ENCODE results near the gene ARHGDIG.
"Not testable (repeated sequence)": the region's sequence is repeated elsewhere in the genome, so short reads cannot be mapped to it uniquely, and the experiment has no call there.

The ARHGDIG gene

GRCh38 chr16:265002-265529 is 15.3 kb upstream of the ARHGDIG start:
- no peak overlapping the region for H3K4me3 ChIP-seq (replicated peaks; ENCODE audit: insufficient read depth, low read length)
- TF ChIP-seq GABPA (IDR thresholded peaks at IDR 0.05; ENCODE audit: low read depth) (no peak), POLR2AphosphoS5 (IDR thresholded peaks at IDR 0.05; ENCODE audit: low read depth) (no peak), CTCF (IDR thresholded peaks at IDR 0.05; ENCODE audit: insufficient read depth, low read length) (no peak), SPI1 (IDR thresholded peaks at IDR 0.05; ENCODE audit: borderline replicate concordance, low read depth) (no peak), REST (IDR thresholded peaks at IDR 0.05; ENCODE audit: insufficient replicate concordance, low read depth) (no peak)
- no peak overlapping the region for H3K27ac ChIP-seq (replicated peaks)
- DNase-seq (ENCODE audit: low read depth in 1 of 2, low spot score in 1 of 2), result no peak
- H3K27me3 ChIP-seq (ENCODE audit: insufficient read depth, poor library complexity, severe bottlenecking), result peaks cover 3% of the 10 kb centered on the region

GRCh38 chr16:265711-266110 is 14.7 kb upstream of the ARHGDIG start:
- TF ChIP-seq GABPA (IDR thresholded peaks at IDR 0.05; ENCODE audit: low read depth) (no peak), CTCF (IDR thresholded peaks at IDR 0.05; ENCODE audit: insufficient read depth, low read length) (no peak), SPI1 (IDR thresholded peaks at IDR 0.05; ENCODE audit: borderline replicate concordance, low read depth) (no peak), POLR2AphosphoS5 (IDR thresholded peaks at IDR 0.05; ENCODE audit: low read depth) (no peak), REST (IDR thresholded peaks at IDR 0.05; ENCODE audit: insufficient replicate concordance, low read depth) (no peak)
- DNase-seq (ENCODE audit: low read depth in 1 of 2, low spot score in 1 of 2), result no peak

DNA sequence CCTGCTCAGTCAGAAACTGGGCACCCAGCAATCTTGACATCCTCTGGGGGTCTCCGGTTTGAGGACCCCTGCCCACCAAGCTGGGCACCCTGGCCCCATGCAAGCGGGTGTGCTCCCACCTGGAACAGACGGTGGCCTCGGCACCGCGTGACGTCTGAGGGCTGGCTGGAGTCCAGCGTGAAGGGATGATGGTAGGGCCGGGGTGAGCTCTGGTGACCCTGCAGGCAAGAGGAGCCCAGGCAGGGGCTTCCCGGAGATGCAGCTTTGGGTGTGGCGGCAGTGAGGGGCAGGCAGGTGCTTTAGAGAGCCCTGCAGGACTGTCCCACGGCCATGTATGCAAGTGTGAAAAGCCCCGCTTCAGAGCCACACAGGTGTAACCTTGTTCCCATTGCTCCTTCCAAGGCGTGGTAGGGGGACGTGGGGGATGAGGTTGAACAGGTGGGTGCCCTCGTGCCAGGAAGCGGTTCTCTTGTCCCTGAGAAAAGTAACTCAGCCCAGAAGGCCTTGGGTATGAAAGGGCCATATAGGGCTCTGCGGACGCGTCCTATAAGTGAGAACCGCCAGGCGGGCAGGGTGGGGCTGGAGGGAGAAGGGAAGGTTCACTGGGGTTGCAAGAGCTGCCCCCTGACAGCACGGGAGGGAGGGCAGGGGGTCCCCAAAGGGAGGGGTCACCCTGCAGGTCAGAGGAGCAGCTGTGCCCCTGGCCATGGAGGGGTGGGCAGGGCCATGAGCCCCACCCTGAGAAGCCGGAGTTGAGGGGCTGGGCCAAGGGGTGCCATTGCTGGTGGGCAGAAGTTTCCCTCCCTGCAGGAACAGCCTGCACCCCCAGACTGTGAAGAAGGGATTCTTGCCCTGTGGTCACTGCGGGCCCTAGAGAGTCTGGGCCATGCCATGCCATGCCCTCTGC is 13.9 kb upstream of the ARHGDIG start:
- no peak for TF ChIP-seq SPI1 (IDR thresholded peaks at IDR 0.05; ENCODE audit: borderline replicate concordance, low read depth)
- no peak overlapping the region for H3K4me3 ChIP-seq (replicated peaks; ENCODE audit: insufficient read depth, low read length)

More at GRCh38 chr16:265711-266110, 14.7 kb upstream of the ARHGDIG start:
- H3K27me3 ChIP-seq (ENCODE audit: insufficient read depth, poor library complexity, severe bottlenecking), result peaks cover 3% of the 10 kb centered on the region
- no peak overlapping the region for H3K4me3 ChIP-seq (replicated peaks; ENCODE audit: insufficient read depth, low read length)
- no peak overlapping the region for H3K27ac ChIP-seq (replicated peaks)

DNA sequence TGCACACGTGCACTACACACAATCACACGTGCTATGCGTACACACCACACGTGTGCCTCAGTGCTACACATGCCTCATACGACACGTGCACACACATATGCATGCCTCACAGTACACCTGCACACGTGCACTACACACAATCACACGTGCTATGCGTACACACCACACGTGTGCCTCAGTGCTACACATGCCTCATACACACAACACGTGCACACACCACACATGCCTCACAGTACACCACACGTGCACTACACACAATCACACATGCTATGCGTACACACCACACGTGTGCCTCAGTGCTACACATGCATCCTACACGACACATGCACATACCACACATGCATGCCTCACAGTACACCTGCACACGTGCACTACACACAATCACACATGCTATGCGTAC is 12.8 kb upstream of the ARHGDIG start:
- not testable (repeated sequence) for H3K27ac ChIP-seq (replicated peaks)

More for the DNA sequence above, 13.9 kb upstream of the ARHGDIG start:
- H3K27ac ChIP-seq (replicated peaks), result no peak overlapping the region
- no peak for DNase-seq (ENCODE audit: low read depth in 1 of 2, low spot score in 1 of 2)
- peaks cover 3% of the 10 kb centered on the region for H3K27me3 ChIP-seq (ENCODE audit: insufficient read depth, poor library complexity, severe bottlenecking)

More for the DNA sequence above, 12.8 kb upstream of the ARHGDIG start:
- not testable (repeated sequence) for H3K27me3 ChIP-seq (ENCODE audit: insufficient read depth, poor library complexity, severe bottlenecking); H3K4me3 ChIP-seq (replicated peaks; ENCODE audit: insufficient read depth, low read length); DNase-seq (ENCODE audit: low read depth in 1 of 2, low spot score in 1 of 2)

Data from HL-60 (cell line).